A549 (cell line): ENCODE measurements around the gene ABLIM1. TPM values are rescaled to one million over a fixed set of nuclear protein-coding genes. Genes with fewer than 3 reads are reported as not detected.

Source experiments
- ATAC-seq, 2 experiments: fragments of 200-7000 bp in 1 of 2; fragments of >200 bp in 1 of 2; cut with Nextera tagmentation in 1 of 2; cut with Tn5 transposase in 1 of 2; 3 replicates each; pipeline versions ENCODE4 v1.8.0 to v1.9.1; 2018 to 2020; ENCODE audit warnings: mild to moderate bottlenecking in 1 of 2, moderate library complexity in 1 of 2
- CTCF ChIA-PET: fragments of 300-600 bp; sonication (Branson Sonifier 250); formaldehyde crosslinking; extraction: SDS; loops from one replicate; lab custom pipeline; 2021; ENCODE audit warnings: antibody characterized with exemption, inconsistent platforms; lab: Yijun Ruan, JAX
- POLR2A ChIA-PET: fragments of 350-600 bp; formaldehyde crosslinking; extraction: SDS; loops from one replicate; lab custom pipeline; 2021; ENCODE audit warnings: antibody characterized with exemption, inconsistent platforms; lab: Yijun Ruan, JAX
- DNase-seq, 2 experiments: peaks; one replicate each; pipeline versions ENCODE4 v3.0.0 to v3.0.0-alpha.2; 2011 to 2016; ENCODE audit warnings: low read depth in 1 of 2, low spot score in 1 of 2
- FAIRE-seq: peaks from 2 replicates; lab custom pipeline; 2011; peaks lifted over from hg19 to GRCh38; lab: Jason Lieb, UNC
- H3K27ac ChIP-seq, 2 experiments: fragments of >200 bp; sonication (Bioruptor Twin); formaldehyde crosslinking; 3 replicates each; pipeline ENCODE4 v1.5.1; 2016 to 2017
- H3K4me1 ChIP-seq: fragments of >200 bp; sonication (Bioruptor Twin); formaldehyde crosslinking; 3 replicates; pipeline ENCODE4 v1.6.1; 2016
- H3K4me2 ChIP-seq: fragments of >200 bp; sonication (Bioruptor Twin); formaldehyde crosslinking; 3 replicates; pipeline ENCODE4 v1.6.1; 2016
- H3K4me3 ChIP-seq: fragments of >200 bp; sonication (Bioruptor Twin); formaldehyde crosslinking; 3 replicates; pipeline ENCODE4 v1.5.1; 2016
- H3K9me3 ChIP-seq: fragments of >200 bp; sonication (Bioruptor Twin); formaldehyde crosslinking; 3 replicates; pipeline ENCODE4 v1.6.1; 2016
- CBX8 ChIP-seq: fragments of 200-600 bp; sonication (generic); IDR thresholded peaks from 2 replicates; pipeline ENCODE4 v1.6.1; 2016
- CTCF ChIP-seq: fragments of >200 bp; sonication (Bioruptor Twin); formaldehyde crosslinking; IDR thresholded peaks from 3 replicates; pipeline ENCODE4 v1.5.1; 2016
- ESRRA ChIP-seq: fragments of 150-350 bp; IDR thresholded peaks from 2 replicates; pipeline ENCODE4 v1.6.1; 2014; ENCODE audit warnings: mild to moderate bottlenecking, low read length, borderline replicate concordance
- MAZ ChIP-seq: fragments of 150-350 bp; IDR thresholded peaks from 2 replicates; pipeline ENCODE4 v1.6.1; 2014; ENCODE audit warnings: antibody characterized with exemption, low read depth, low read length, borderline replicate concordance
- MYC ChIP-seq: IDR thresholded peaks from 2 replicates; pipeline ENCODE4 v1.6.1; 2012; ENCODE audit warnings: mild to moderate bottlenecking, inconsistent platforms, low read length, improper control_type of control experiment, borderline replicate concordance
- NR3C1 ChIP-seq: fragments of >200 bp; sonication (Bioruptor Twin); formaldehyde crosslinking; IDR thresholded peaks from 3 replicates; pipeline ENCODE4 v1.6.1; 2017
- POLR2A ChIP-seq: IDR thresholded peaks from 2 replicates; pipeline ENCODE4 v1.6.1; 2012; ENCODE audit warnings: mild to moderate bottlenecking, low read length
- REST ChIP-seq: fragments of 200-600 bp; sonication (generic); IDR thresholded peaks from 2 replicates; pipeline ENCODE4 v1.6.1; 2016; ENCODE audit warnings: antibody characterized with exemption, mild to moderate bottlenecking, moderate library complexity
- RFX5 ChIP-seq: fragments of 450-650 bp; IDR thresholded peaks from 2 replicates; pipeline ENCODE4 v1.7.1; 2014; ENCODE audit warnings: antibody characterized with exemption, mild to moderate bottlenecking, moderate library complexity
- SMC3 ChIP-seq: fragments of >200 bp; sonication (Bioruptor Twin); formaldehyde crosslinking; IDR thresholded peaks from 3 replicates; pipeline ENCODE4 v1.6.1; 2018; ENCODE audit warnings: inconsistent platforms
- USF2 ChIP-seq: fragments of 450-650 bp; IDR thresholded peaks from 2 replicates; pipeline ENCODE4 v1.6.1; 2014; ENCODE audit warnings: antibody characterized with exemption
- ZSCAN20 ChIP-seq: fragments of 250-450 bp; sonication (Bioruptor Pico); IDR thresholded peaks from 2 replicates; pipeline ENCODE4 v1.8.0; 2022; ENCODE audit warnings: mild to moderate bottlenecking, moderate library complexity
- WGBS: methylation state at CpG from one replicate; pipeline ENCODE4 v1.1.6; 2017; ENCODE audit errors: missing lambda C conversion rate; 5-methylcytosine and 5-hydroxymethylcytosine counted together
- polyA plus RNA-seq, 4 experiments: library from polyadenylated mRNA; depleted of rRNA in 3 of 4; stranded (reverse); fragments of >200 nt; fragmentation: RNase III in 1 of 4; extraction: RNeasy Plus Mini Kit Qiagen cat#74134 plus additional on column Dnase treatment in 1 of 4; gene quantifications; 2 replicates in 3 of 4; 3 replicates in 1 of 4; pipeline ENCODE4 v1.2.3, GENCODE V29; 2011 to 2017
- TF ChIP-seq, protein P1 (sequence below): IDR thresholded peaks from 2 replicates; pipeline ENCODE4 v1.6.1; 2012
- TF ChIP-seq, protein P2 (sequence below): fragments of 250-450 bp; sonication (Bioruptor Pico); IDR thresholded peaks from 2 replicates; pipeline ENCODE4 v1.5.0; 2021; ENCODE audit warnings: mild to moderate bottlenecking, moderate library complexity, borderline replicate concordance
- TF ChIP-seq, protein P3 (sequence below): fragments of >200 bp; sonication (Bioruptor Twin); formaldehyde crosslinking; IDR thresholded peaks from 3 replicates; pipeline ENCODE4 v1.6.1; 2016

Gene ABLIM1
- polyA plus RNA-seq, 2 of the 4 experiments (the other 2 are of a cell fraction): 21.4 to 70.2 TPM

GRCh38 chr10:114481055-114481454, 177.0 kb downstream of the ABLIM1 start:
- Histone ChIP-seq H3K27ac (no peak overlapping the region), H3K4me1 (no peaks in the 10 kb centered on the region), H3K4me2 (no peak overlapping the region), H3K4me3 (no peak overlapping the region), H3K9me3 (peaks cover 2% of the 10 kb centered on the region; the same call in 1 of the 3 replicates)
- TF ChIP-seq USF2: no peak
- TF ChIP-seq CBX8: no peak
- no peak for TF ChIP-seq ZSCAN20 (CRISPR knock-in tag)
- TF ChIP-seq NR3C1: no peak
- no peak for TF ChIP-seq ESRRA
- TF ChIP-seq MAZ: no peak
- TF ChIP-seq, protein P1, sequence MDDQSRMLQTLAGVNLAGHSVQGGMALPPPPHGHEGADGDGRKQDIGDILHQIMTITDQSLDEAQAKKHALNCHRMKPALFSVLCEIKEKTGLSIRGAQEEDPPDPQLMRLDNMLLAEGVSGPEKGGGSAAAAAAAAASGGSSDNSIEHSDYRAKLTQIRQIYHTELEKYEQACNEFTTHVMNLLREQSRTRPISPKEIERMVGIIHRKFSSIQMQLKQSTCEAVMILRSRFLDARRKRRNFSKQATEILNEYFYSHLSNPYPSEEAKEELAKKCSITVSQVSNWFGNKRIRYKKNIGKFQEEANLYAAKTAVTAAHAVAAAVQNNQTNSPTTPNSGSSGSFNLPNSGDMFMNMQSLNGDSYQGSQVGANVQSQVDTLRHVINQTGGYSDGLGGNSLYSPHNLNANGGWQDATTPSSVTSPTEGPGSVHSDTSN: no peak
- TF ChIP-seq, protein P2, sequence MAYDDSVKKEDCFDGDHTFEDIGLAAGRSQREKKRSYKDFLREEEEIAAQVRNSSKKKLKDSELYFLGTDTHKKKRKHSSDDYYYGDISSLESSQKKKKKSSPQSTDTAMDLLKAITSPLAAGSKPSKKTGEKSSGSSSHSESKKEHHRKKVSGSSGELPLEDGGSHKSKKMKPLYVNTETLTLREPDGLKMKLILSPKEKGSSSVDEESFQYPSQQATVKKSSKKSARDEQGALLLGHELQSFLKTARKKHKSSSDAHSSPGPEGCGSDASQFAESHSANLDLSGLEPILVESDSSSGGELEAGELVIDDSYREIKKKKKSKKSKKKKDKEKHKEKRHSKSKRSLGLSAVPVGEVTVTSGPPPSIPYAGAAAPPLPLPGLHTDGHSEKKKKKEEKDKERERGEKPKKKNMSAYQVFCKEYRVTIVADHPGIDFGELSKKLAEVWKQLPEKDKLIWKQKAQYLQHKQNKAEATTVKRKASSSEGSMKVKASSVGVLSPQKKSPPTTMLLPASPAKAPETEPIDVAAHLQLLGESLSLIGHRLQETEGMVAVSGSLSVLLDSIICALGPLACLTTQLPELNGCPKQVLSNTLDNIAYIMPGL: no peak
- no peak for TF ChIP-seq RFX5
- TF ChIP-seq POLR2A: no peak
- POLR2A ChIA-PET: no interaction called here
- FAIRE-seq (no peak), DNase-seq (no peak), ATAC-seq (no peak)
- 85% methylated on average over 3 of the region's 3 CpGs for WGBS
- CTCF ChIA-PET: interaction anchor here (1.2 to 5.2 kb wide), 3 partner anchors 10 to 70 kb away, joined by 3 to 40 read pairs (median 5); no protein-coding TSS in a partner anchor

DNA sequence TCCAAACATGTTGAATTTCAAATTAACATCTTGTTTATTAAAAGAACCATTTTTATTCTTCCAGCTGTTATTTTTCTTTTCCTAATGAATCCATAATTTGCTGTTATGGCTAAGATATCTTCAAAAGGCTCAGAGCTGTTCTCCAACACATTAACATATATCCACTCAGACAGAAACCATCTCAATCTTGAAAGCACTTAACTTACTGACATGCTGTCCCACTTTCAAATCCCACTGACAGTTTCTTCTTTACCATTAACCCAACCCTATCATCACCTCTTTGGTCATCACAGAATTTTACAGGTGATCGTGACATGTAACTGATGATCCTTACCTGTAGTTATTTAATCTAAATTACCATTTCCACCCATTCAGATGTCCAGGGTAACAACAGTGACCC, 178.2 kb downstream of the ABLIM1 start:
- CTCF ChIA-PET: interaction anchor here (1.8 to 5.2 kb wide), 2 partner anchors 9 to 176 kb away, joined by 5 to 40 read pairs; no protein-coding TSS in a partner anchor
- POLR2A ChIA-PET: no interaction called here
- FAIRE-seq: no peak
- no peak overlapping the region for H3K27ac ChIP-seq
- TF ChIP-seq MYC (no peak), REST (no peak), SMC3 (no peak), ZSCAN20 (CRISPR knock-in tag) (no peak), CTCF (no peak)
- TF ChIP-seq, protein P3, sequence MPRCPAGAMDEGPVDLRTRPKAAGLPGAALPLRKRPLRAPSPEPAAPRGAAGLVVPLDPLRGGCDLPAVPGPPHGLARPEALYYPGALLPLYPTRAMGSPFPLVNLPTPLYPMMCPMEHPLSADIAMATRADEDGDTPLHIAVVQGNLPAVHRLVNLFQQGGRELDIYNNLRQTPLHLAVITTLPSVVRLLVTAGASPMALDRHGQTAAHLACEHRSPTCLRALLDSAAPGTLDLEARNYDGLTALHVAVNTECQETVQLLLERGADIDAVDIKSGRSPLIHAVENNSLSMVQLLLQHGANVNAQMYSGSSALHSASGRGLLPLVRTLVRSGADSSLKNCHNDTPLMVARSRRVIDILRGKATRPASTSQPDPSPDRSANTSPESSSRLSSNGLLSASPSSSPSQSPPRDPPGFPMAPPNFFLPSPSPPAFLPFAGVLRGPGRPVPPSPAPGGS: no peak
- no peak overlapping the region for H3K4me3 ChIP-seq
- H3K9me3 ChIP-seq: peaks cover 2% of the 10 kb centered on the region; the same call in 1 of the 3 replicates
- H3K4me2 ChIP-seq: no peak overlapping the region
- H3K4me1 ChIP-seq: no peaks in the 10 kb centered on the region
- DNase-seq: no peak
- 90% methylated on average over 1 of the region's 1 CpG for WGBS
- ATAC-seq: no peak
